ENCODE measurements around the gene WLS. TPM values are rescaled to one million over a fixed set of nuclear protein-coding genes. Genes with fewer than 3 reads are reported as not detected.

WLS gene
- total RNA-seq, 1 donor, result 4.7 TPM

DNA sequence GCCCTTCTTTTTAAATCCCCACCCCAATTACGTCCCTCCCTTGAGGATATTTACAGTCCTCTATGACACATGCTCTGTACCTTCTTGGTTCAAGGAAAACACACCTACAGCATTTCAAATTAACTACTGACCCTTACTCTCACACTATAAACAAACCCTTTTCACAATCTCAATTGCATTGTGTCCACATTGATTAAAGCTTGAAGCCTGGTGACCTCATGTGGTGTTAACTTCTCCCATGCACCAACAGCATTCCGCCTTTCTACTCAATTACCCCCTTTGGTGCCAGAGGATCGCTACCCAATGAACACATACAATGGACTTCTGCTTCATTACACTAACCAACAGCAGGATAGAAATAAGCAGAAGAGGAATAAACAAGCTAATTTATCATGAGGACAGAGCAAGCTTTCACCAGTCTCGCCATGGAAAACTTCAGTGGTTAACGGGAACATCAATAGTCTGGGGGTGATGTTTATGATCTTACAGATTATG, 15.2 kb downstream of the WLS start:
- Histone ChIP-seq H3K4me1 (ENCODE audit: insufficient read depth, low read length) (peaks cover 11% of the 10 kb centered on the region), H3K4me3 (ENCODE audit: low read length) (no peak overlapping the region), H3K27me3 (ENCODE audit: insufficient read depth, low read length) (peaks cover 3% of the 10 kb centered on the region), H3K9me3 (ENCODE audit: low read depth, low read length) (no peaks in the 10 kb centered on the region)

DNA sequence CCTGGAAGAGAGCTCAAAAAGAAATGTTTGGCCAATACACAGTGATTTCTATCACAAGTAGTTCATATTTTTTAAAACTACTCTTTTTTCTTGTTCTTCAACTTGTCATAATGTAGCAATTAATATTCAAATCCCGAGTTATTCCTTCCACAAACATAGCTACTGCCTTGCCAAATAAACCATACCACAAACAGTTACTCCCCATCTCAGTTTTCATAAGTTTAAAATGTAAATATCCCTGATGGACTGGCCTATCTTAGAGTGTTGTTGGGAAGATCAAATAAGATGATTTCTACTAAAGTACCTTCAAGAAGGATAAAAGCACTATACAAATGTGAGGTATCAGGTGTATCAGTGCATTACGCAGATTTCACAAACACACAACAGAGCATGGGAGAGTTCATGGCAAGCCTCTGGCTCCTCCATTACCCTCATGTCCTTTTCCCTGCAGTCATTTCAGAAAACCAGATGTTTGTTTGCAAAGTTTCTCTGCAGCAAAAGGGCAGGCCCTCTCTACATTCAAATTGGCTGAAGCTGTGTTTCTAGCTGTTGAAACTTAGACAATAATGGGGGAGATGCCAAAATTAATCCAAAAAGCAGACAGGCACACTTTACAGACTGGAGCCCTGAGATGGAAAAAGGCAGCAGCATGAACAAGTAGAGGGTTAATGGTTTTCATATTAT, 16.1 kb downstream of the WLS start:
- H3K27me3 ChIP-seq (ENCODE audit: insufficient read depth, low read length), result peaks cover 3% of the 10 kb centered on the region
- peaks cover 11% of the 10 kb centered on the region for H3K4me1 ChIP-seq (ENCODE audit: insufficient read depth, low read length)
- no peaks in the 10 kb centered on the region for H3K9me3 ChIP-seq (ENCODE audit: low read depth, low read length)
- H3K4me3 ChIP-seq (ENCODE audit: low read length), result no peak overlapping the region

DNA sequence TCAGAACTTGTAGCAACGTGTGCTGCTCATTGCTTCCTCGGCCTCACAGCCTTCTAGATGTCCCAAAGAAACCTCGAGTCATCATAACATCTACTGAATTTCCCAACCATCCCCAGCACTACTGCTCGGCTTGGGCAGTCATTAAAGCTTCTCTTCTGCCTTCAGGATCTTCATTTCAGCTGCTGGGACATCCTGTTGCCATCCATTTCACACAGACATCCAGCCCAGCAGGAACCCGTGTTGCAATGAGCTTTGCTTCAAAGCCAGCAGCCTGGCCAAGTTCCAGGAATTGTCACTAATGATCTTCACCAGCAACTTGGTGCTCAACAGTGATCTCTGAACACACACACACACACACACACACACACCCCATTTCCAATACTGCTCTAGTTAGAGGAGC, 18.5 kb downstream of the WLS start:
- H3K4me3 ChIP-seq (ENCODE audit: low read length), result no peak overlapping the region
- H3K9me3 ChIP-seq (ENCODE audit: low read depth, low read length), result no peaks in the 10 kb centered on the region
- H3K27me3 ChIP-seq (ENCODE audit: insufficient read depth, low read length), result peaks cover 3% of the 10 kb centered on the region
- peaks cover 17% of the 10 kb centered on the region for H3K4me1 ChIP-seq (ENCODE audit: insufficient read depth, low read length)

DNA sequence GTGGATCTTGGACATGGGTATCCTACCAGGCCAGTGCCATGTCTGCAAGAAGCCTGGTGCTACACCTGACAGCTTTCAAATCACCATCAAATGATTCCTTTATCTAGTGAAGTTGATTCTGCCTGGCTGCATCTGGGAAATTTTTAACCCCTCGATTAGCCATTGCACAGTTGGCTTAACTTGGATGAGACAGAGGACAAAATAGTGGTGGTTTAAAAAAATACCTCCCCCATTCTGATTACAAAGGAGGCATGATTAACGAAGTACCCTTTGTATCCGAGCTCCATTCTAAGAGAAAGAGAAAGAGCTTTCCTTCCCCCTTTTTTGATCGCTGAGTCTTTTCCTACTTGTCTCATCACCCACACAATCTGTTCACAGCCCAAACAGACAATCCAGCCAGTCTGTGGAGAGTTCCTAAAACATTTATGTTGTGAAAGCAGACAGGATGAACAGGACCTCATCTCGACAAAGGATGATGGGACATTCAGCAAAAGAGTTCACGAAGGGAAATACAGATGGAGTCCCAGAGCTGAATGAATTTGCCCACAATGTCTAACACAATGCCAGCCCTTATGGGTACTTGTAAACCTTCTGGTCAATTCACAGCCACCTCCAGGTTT, 20.5 kb downstream of the WLS start:
- no peak overlapping the region for H3K4me3 ChIP-seq (ENCODE audit: low read length)
- no peaks in the 10 kb centered on the region for H3K9me3 ChIP-seq (ENCODE audit: low read depth, low read length)
- H3K27me3 ChIP-seq (ENCODE audit: insufficient read depth, low read length), result peaks cover 3% of the 10 kb centered on the region
- H3K4me1 ChIP-seq (ENCODE audit: insufficient read depth, low read length), result peaks cover 17% of the 10 kb centered on the region

DNA sequence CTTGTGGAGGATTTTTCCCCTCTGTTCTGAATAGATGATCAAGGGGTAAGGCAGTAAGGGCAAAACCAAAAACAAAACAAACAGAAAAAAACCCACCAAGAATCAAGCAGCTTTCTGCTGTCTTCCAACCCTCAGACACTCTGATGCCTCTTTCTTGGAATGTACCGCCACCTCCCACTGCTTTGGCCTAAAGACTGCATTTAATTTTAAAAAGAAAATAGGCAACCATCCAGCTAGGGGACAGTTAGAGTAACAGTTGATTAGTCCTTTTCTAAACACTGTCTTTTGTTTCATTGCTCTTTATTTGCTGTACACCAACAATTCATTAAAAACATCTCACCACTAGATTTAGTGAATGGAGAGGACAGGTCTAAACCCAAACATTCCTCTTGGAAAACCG, 21.5 kb downstream of the WLS start:
- Histone ChIP-seq H3K4me3 (ENCODE audit: low read length) (no peak overlapping the region), H3K27me3 (ENCODE audit: insufficient read depth, low read length) (peaks cover 3% of the 10 kb centered on the region), H3K9me3 (ENCODE audit: low read depth, low read length) (no peaks in the 10 kb centered on the region), H3K4me1 (ENCODE audit: insufficient read depth, low read length) (peaks cover 17% of the 10 kb centered on the region)

DNA sequence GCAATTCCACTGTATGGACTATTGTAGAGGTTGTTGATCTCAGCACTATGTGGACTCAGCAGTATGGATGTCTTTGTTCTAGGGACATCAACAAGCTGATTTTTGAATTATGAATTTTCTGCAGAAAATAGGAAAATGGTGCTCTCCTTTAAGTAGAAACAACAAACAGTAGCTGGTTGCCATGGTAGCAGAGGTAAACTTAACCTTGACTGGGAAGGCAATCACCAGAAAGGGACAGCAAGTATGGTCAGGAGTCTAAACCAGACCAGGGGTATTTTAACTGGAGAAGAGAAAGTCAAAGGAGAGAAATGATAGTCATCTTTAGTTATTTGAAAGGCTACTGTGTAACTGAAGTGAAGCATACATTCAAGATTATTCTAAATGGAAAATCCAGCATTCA, 22.3 kb downstream of the WLS start:
- no peak overlapping the region for H3K4me3 ChIP-seq (ENCODE audit: low read length)
- peaks cover 17% of the 10 kb centered on the region for H3K4me1 ChIP-seq (ENCODE audit: insufficient read depth, low read length)
- H3K9me3 ChIP-seq (ENCODE audit: low read depth, low read length), result no peaks in the 10 kb centered on the region
- H3K27me3 ChIP-seq (ENCODE audit: insufficient read depth, low read length), result peaks cover under 1% of the 10 kb centered on the region

DNA sequence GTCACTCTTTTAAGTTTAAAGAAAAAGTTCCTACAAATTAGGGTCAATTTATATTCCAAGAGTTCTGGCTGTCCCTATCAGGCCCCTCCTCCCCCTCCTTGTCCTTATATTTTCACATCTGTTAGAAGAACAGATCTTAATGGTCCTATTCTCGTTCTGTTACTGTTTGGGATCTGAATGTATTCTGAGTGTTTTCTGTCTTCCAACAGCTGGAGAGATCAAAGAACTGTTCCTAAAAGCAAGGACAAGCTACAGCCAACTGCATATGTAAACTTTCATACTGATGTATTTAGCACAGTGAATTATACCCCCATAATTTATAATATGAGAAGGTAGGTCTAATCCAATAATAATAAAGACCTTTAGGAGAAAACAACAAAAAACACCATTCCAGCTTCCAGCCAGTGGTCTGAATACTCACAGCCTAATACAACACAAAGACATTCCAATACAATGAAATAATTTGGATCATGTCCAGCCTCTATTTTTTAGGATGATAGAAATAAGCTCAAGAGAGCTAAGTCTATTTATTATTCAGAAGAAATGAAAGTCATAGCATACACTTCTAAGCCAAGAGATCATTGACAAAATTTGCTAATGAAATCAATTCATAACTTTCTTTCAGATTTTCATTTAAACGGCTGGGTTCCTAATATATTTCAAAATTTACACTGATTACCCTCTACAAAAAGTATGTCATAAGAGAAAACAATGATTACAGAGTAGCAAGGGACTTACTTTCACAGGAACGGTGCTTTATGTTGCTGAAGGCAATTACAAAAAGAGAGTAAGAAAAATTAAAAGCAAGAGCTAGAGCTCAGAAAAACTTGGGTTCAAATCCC, 25.3 kb downstream of the WLS start:
- Histone ChIP-seq H3K9me3 (ENCODE audit: low read depth, low read length) (no peaks in the 10 kb centered on the region), H3K27me3 (ENCODE audit: insufficient read depth, low read length) (no peaks in the 10 kb centered on the region), H3K4me3 (ENCODE audit: low read length) (no peak overlapping the region), H3K4me1 (ENCODE audit: insufficient read depth, low read length) (peaks cover 6% of the 10 kb centered on the region)

DNA sequence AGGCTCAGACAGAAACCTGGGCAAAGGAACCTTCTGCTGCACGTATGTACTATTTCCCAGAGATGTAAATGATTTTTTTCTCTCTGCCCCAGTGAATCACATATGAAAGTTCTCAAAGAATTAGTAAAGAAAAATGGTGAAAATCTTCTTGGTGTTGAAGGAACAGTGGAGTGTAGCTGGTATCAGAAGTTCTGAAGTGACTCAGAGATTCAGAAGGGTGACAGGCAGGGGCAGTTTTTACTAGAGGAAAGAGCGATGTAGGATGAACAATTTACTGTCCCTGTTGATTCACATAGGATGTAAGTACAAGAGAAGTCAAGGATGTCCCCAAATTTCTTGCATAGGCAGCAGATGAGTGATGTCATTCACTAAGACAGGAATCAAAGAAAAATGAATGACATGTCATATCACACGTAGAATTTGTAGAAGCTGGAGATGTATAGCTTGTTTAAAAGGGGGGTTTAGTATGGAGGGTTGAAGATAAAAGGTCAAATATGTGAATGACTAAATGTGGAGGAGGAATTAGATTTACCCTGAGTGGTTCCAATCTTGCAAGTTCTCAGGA, 26.4 kb downstream of the WLS start:
- H3K9me3 ChIP-seq (ENCODE audit: low read depth, low read length), result no peaks in the 10 kb centered on the region
- no peak overlapping the region for H3K4me3 ChIP-seq (ENCODE audit: low read length)
- H3K4me1 ChIP-seq (ENCODE audit: insufficient read depth, low read length), result peaks cover 6% of the 10 kb centered on the region
- H3K27me3 ChIP-seq (ENCODE audit: insufficient read depth, low read length), result no peaks in the 10 kb centered on the region

DNA sequence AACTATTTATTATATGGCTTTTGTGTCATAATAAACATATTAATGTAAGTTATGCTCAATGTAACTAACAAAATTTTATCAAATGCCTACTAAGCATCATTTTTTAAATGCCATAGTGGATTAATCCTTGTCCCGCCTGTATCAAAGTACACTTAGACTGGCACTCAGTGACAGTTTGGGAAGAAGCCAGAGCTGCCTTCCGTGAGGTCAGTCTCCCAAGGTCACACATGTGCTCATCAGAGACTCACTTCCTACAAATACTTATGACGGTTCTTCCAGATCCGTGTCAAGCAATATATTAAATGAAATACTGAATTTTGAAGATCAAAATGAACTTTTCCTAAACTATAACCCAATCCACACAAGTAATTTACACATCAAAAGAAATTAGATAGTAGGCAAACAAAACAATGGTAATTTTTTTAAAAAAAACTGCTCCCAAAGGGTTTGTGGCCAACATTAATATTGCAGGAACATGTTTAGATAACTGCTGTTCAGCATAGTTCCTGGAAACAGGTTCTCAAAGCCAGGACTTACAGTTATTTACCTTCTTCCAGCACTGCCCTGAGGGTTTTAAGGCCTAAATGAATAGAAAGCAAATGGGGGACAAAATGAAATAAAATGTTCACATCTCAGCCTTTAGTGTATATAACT, 27.2 kb downstream of the WLS start:
- H3K4me1 ChIP-seq (ENCODE audit: insufficient read depth, low read length), result peaks cover 5% of the 10 kb centered on the region
- no peaks in the 10 kb centered on the region for H3K27me3 ChIP-seq (ENCODE audit: insufficient read depth, low read length)
- no peaks in the 10 kb centered on the region for H3K9me3 ChIP-seq (ENCODE audit: low read depth, low read length)
- no peak overlapping the region for H3K4me3 ChIP-seq (ENCODE audit: low read length)

DNA sequence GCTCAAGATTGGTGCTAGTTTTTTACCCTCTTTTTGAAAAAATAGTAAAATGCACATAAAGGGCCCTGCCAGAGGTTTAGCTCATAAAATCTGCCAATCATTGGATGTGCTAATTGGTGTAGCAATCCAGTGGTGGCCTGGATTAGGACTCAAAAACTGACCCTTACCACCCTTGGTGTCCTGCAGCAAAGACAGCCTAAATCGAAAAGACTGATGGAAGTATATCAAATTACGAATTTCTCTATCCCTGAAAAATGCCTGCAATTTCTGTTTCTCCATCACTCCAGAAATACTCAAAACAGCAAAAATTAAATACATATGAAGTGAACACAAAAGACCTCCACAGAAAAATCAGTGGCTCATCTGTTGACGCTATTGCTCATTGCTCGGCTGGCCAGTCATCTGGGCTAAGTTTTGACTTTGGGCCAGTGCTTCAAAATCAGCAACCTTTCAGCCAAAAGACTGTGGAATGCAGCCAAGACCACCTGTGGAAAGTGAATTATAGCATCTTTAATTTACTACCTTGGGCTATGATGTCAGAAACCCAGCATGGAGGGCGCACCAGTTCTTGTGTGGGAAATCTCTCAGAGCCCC, 30.0 kb downstream of the WLS start:
- H3K27me3 ChIP-seq (ENCODE audit: insufficient read depth, low read length), result no peaks in the 10 kb centered on the region
- no peaks in the 10 kb centered on the region for H3K4me1 ChIP-seq (ENCODE audit: insufficient read depth, low read length)

DNA sequence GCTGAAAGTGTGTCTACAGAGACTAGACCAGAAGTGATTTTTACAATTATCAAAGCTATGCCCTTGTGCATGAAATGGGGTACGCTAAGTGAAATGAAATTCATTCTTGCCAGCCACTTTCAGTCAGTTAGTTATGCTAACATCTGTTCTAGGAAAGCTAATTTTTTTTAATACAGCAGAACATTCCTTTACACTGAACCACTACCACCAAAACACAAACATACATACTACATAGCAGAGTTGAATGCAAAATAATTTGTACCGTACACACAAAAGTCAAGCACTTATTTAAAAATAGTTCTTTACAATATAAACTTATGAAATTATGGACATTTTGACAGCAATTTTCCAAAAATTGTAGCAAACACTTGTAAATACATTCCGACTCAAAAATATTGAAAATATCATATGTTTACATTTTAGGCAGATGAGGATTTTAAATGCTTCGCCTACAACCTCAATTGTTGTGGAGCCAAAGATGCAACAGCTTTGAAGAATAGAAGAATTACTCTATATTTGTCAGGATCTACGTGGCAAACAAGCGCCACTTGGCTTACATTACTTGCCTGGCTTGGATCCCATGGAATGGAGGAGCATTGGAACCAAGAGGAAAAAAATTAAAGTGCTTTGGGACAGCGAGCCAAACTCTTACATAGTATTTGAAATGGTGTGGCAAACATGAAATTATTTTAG, 30.6 kb downstream of the WLS start:
- Histone ChIP-seq H3K9me3 (ENCODE audit: low read depth, low read length) (no peaks in the 10 kb centered on the region), H3K4me1 (ENCODE audit: insufficient read depth, low read length) (no peaks in the 10 kb centered on the region), H3K4me3 (ENCODE audit: low read length) (no peak overlapping the region), H3K27me3 (ENCODE audit: insufficient read depth, low read length) (no peaks in the 10 kb centered on the region)

More for the DNA sequence above, 30.0 kb downstream of the WLS start:
- no peak overlapping the region for H3K4me3 ChIP-seq (ENCODE audit: low read length)
- H3K9me3 ChIP-seq (ENCODE audit: low read depth, low read length), result no peaks in the 10 kb centered on the region

DNA sequence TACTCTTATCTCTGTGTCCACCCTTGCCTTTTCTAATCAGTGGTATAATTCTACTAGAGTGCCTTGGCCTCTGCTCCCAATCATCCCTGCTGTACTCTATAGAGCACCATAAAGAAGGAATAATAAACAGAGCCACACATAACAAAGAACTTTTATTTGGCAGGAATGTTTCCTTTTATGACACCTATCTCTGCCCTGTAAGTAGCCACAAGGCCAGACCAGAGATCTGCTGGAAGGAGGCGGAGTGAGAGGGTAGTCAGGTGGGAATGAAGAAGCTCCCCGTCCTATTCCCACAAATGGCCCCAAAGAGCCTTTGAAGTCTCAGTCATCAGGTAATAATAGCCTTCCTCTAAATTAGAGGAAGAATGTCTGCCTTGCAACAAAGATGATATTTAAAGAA, 32.7 kb downstream of the WLS start:
- H3K27me3 ChIP-seq (ENCODE audit: insufficient read depth, low read length), result no peaks in the 10 kb centered on the region
- no peak overlapping the region for H3K4me3 ChIP-seq (ENCODE audit: low read length)
- no peaks in the 10 kb centered on the region for H3K4me1 ChIP-seq (ENCODE audit: insufficient read depth, low read length)
- H3K9me3 ChIP-seq (ENCODE audit: low read depth, low read length), result no peaks in the 10 kb centered on the region

DNA sequence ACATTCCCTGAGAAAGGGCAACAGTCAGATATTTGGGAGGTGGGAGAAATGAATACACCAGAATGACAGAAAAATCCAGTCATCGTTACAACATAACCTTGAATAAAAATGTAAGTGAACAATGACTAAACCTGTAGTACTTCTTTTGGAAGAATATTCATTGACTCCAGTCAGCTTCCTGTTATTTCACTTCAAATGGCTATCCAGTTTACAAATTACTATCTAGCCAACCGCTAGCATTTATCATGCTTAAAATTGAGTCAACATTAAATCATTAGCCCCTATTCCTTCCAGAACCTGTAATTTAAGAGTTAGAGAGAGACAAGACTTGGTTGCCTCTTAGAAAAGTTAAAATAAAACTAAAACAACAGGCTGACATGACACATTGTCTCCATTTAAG, 33.6 kb downstream of the WLS start:
- Histone ChIP-seq H3K4me3 (ENCODE audit: low read length) (no peak overlapping the region), H3K9me3 (ENCODE audit: low read depth, low read length) (no peaks in the 10 kb centered on the region), H3K4me1 (ENCODE audit: insufficient read depth, low read length) (no peaks in the 10 kb centered on the region), H3K27me3 (ENCODE audit: insufficient read depth, low read length) (no peaks in the 10 kb centered on the region)

DNA sequence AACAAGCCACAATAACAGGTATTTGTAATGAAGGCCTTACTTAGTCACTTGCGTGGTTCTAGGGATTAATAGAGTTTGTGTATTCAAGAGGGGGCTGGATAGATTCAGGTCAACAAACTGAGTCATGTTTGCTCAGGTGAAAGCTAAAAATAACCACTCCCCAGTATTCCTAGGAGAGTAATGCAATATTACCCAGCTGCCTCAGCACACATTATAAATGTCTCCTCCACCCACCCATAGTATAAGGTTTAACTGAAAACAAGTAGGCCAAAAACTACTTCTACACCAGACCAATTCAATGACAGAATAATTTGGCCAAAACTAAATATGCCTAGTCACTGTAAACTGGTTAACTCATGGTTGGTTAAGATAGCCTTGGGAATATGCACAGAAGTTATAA, 34.4 kb downstream of the WLS start:
- Histone ChIP-seq H3K9me3 (ENCODE audit: low read depth, low read length) (no peaks in the 10 kb centered on the region), H3K4me1 (ENCODE audit: insufficient read depth, low read length) (no peaks in the 10 kb centered on the region), H3K27me3 (ENCODE audit: insufficient read depth, low read length) (no peaks in the 10 kb centered on the region), H3K4me3 (ENCODE audit: low read length) (no peak overlapping the region)

Data from mononuclear cell (primary cell).